Measurements from ENCODE around the gene MTG1.

Gene MTG1

GRCh38 chr10:133394064-133394663 is at the start of gene MTG1:
TSS of gene MTG1 (plus strand) at chr10:133394157. CDS start at chr10:133394221, 64 bp downstream.
- peak; percentile 100 for DNase-seq (ENCODE audit: extremely low spot score)
- peak; percentile 46; the same call in 1 of the 2 replicates for TF ChIP-seq L3MBTL2 (conservative IDR thresholded peaks at IDR 0.05)
- TF ChIP-seq LEF1 (IDR thresholded peaks at IDR 0.05; ENCODE audit: borderline replicate concordance): no peak; the same call in 1 of the 2 replicates
- TF ChIP-seq CTBP1 (IDR thresholded peaks at IDR 0.05; ENCODE audit: borderline replicate concordance): peak; percentile 49; the same call in 1 of the 2 replicates
- no peak for TF ChIP-seq FOXM1 (IDR thresholded peaks at IDR 0.05; ENCODE audit: borderline replicate concordance)
- no peak for TF ChIP-seq SUZ12 (IDR thresholded peaks at IDR 0.05)
- TF ChIP-seq BHLHE40 (IDR thresholded peaks at IDR 0.05; ENCODE audit: borderline replicate concordance): no peak
- TF ChIP-seq SP1 (IDR thresholded peaks at IDR 0.05): no peak
- no peak for TF ChIP-seq TARDBP (IDR thresholded peaks at IDR 0.05)
- no peak for TF ChIP-seq PKNOX1 (IDR thresholded peaks at IDR 0.05)
- no peak for TF ChIP-seq ZNF384 (IDR thresholded peaks at IDR 0.05)
- TF ChIP-seq HDGF (IDR thresholded peaks at IDR 0.05; ENCODE audit: borderline replicate concordance): peak; percentile 52; the same call in 1 of the 2 replicates
- TF ChIP-seq FOXK2 (IDR thresholded peaks at IDR 0.05): no peak
- TF ChIP-seq ELF4 (IDR thresholded peaks at IDR 0.05): peak; percentile 54; the same call in 1 of the 2 replicates
- no peak for TF ChIP-seq ARNT (IDR thresholded peaks at IDR 0.05)
- no peak for TF ChIP-seq NFRKB (IDR thresholded peaks at IDR 0.05)
- POLR2A ChIA-PET: interaction anchor here (0.7 to 1.8 kb wide), 4 partner anchors 10 to 65 kb away, joined by 3 to 8 read pairs (median 4); partner anchors contain the start of gene PAOX
- CTCF ChIA-PET: no interaction called here

- DNase-seq (ENCODE audit: extremely low spot score): no peak
- POLR2A ChIA-PET: no interaction called here
- CTCF ChIA-PET: interaction anchor here (1.3 kb wide), 1 partner anchor 15 kb away, joined by 5 read pairs; no protein-coding TSS in a partner anchor
- no peak for TF ChIP-seq HDGF (IDR thresholded peaks at IDR 0.05; ENCODE audit: borderline replicate concordance)
- no peak for TF ChIP-seq FOXM1 (IDR thresholded peaks at IDR 0.05; ENCODE audit: borderline replicate concordance)
- TF ChIP-seq FOXK2 (IDR thresholded peaks at IDR 0.05): no peak
- TF ChIP-seq SUZ12 (IDR thresholded peaks at IDR 0.05): no peak
- TF ChIP-seq ZNF384 (IDR thresholded peaks at IDR 0.05): no peak
- TF ChIP-seq CTBP1 (IDR thresholded peaks at IDR 0.05; ENCODE audit: borderline replicate concordance): no peak
- TF ChIP-seq BHLHE40 (IDR thresholded peaks at IDR 0.05; ENCODE audit: borderline replicate concordance): no peak
These were observed 49.7 kb upstream of the MTG1 start for GRCh38 chr10:133344236-133344635.

GRCh38 chr10:133346413-133346812 is 47.5 kb upstream of the MTG1 start:
- TF ChIP-seq FOXA1 (IDR thresholded peaks at IDR 0.05): no peak
- no peak for TF ChIP-seq CTBP1 (IDR thresholded peaks at IDR 0.05; ENCODE audit: borderline replicate concordance)
- TF ChIP-seq ZNF384 (IDR thresholded peaks at IDR 0.05): no peak
- no peak for TF ChIP-seq FOXM1 (IDR thresholded peaks at IDR 0.05; ENCODE audit: borderline replicate concordance)
- no peak for TF ChIP-seq SP1 (IDR thresholded peaks at IDR 0.05)
- no peak for TF ChIP-seq TARDBP (IDR thresholded peaks at IDR 0.05)
- no peak for TF ChIP-seq BHLHE40 (IDR thresholded peaks at IDR 0.05; ENCODE audit: borderline replicate concordance)
- no peak for TF ChIP-seq HDGF (IDR thresholded peaks at IDR 0.05; ENCODE audit: borderline replicate concordance)
- no peak for TF ChIP-seq PKNOX1 (IDR thresholded peaks at IDR 0.05)
- TF ChIP-seq LEF1 (IDR thresholded peaks at IDR 0.05; ENCODE audit: borderline replicate concordance): no peak
- no peak for TF ChIP-seq SUZ12 (IDR thresholded peaks at IDR 0.05)
- TF ChIP-seq ARNT (IDR thresholded peaks at IDR 0.05): no peak
- TF ChIP-seq ELF4 (IDR thresholded peaks at IDR 0.05): no peak
- TF ChIP-seq NFRKB (IDR thresholded peaks at IDR 0.05): no peak
- TF ChIP-seq L3MBTL2 (conservative IDR thresholded peaks at IDR 0.05): no peak
- TF ChIP-seq FOXK2 (IDR thresholded peaks at IDR 0.05): no peak
- DNase-seq (ENCODE audit: extremely low spot score): no peak
- POLR2A ChIA-PET: interaction anchor here (1.1 kb wide), 1 partner anchor 27 kb away, joined by 3 read pairs; the partner anchor contains the start of gene ECHS1
- CTCF ChIA-PET: no interaction called here

GRCh38 chr10:133347710-133348517 is 46.0 kb upstream of the MTG1 start:
- no peak for DNase-seq (ENCODE audit: extremely low spot score)
- ChIA-PET CTCF (no interaction called here), POLR2A (interaction anchor here (0.9 to 1.1 kb wide), 2 partner anchors 9 to 25 kb away, joined by 3 read pairs; partner anchors contain the start of genes ECHS1 and FUOM)
- no peak for TF ChIP-seq ZNF384 (IDR thresholded peaks at IDR 0.05)
- no peak for TF ChIP-seq L3MBTL2 (conservative IDR thresholded peaks at IDR 0.05)
- TF ChIP-seq ELF4 (IDR thresholded peaks at IDR 0.05): no peak
- TF ChIP-seq PKNOX1 (IDR thresholded peaks at IDR 0.05): no peak
- TF ChIP-seq TARDBP (IDR thresholded peaks at IDR 0.05): no peak
- TF ChIP-seq SP1 (IDR thresholded peaks at IDR 0.05): no peak
- TF ChIP-seq NFRKB (IDR thresholded peaks at IDR 0.05): no peak
- no peak for TF ChIP-seq LEF1 (IDR thresholded peaks at IDR 0.05; ENCODE audit: borderline replicate concordance)
- no peak for TF ChIP-seq FOXK2 (IDR thresholded peaks at IDR 0.05)
- TF ChIP-seq SUZ12 (IDR thresholded peaks at IDR 0.05): no peak
- TF ChIP-seq FOXM1 (IDR thresholded peaks at IDR 0.05; ENCODE audit: borderline replicate concordance): no peak
- TF ChIP-seq CTBP1 (IDR thresholded peaks at IDR 0.05; ENCODE audit: borderline replicate concordance): no peak
- TF ChIP-seq ARNT (IDR thresholded peaks at IDR 0.05): no peak
- TF ChIP-seq HDGF (IDR thresholded peaks at IDR 0.05; ENCODE audit: borderline replicate concordance): no peak
- TF ChIP-seq BHLHE40 (IDR thresholded peaks at IDR 0.05; ENCODE audit: borderline replicate concordance): no peak
- TF ChIP-seq FOXA1 (IDR thresholded peaks at IDR 0.05): no peak

GRCh38 chr10:133349160-133349568 is 44.8 kb upstream of the MTG1 start:
- CTCF ChIA-PET: no interaction called here
- TF ChIP-seq FOXK2 (IDR thresholded peaks at IDR 0.05): no peak
- TF ChIP-seq ZNF384 (IDR thresholded peaks at IDR 0.05): no peak
- no peak for TF ChIP-seq L3MBTL2 (conservative IDR thresholded peaks at IDR 0.05)
- TF ChIP-seq LEF1 (IDR thresholded peaks at IDR 0.05; ENCODE audit: borderline replicate concordance): no peak
- TF ChIP-seq ARNT (IDR thresholded peaks at IDR 0.05): no peak
- no peak for TF ChIP-seq HDGF (IDR thresholded peaks at IDR 0.05; ENCODE audit: borderline replicate concordance)
- TF ChIP-seq BHLHE40 (IDR thresholded peaks at IDR 0.05; ENCODE audit: borderline replicate concordance): no peak
- TF ChIP-seq NFRKB (IDR thresholded peaks at IDR 0.05): no peak
- TF ChIP-seq CTBP1 (IDR thresholded peaks at IDR 0.05; ENCODE audit: borderline replicate concordance): no peak
- no peak for TF ChIP-seq SUZ12 (IDR thresholded peaks at IDR 0.05)
- peak; percentile 100 for TF ChIP-seq TARDBP (IDR thresholded peaks at IDR 0.05)
- TF ChIP-seq ELF4 (IDR thresholded peaks at IDR 0.05): 0 out of 2 replicates have a peak, but pooled peaks have one; percentile 29
- no peak for TF ChIP-seq PKNOX1 (IDR thresholded peaks at IDR 0.05)
- no peak for TF ChIP-seq FOXA1 (IDR thresholded peaks at IDR 0.05)
- no peak for TF ChIP-seq SP1 (IDR thresholded peaks at IDR 0.05)
- DNase-seq (ENCODE audit: extremely low spot score): no peak
- POLR2A ChIA-PET: no interaction called here

All from HEK293T (cell line).